ENCODE results near the gene CLIP1.

DNA sequence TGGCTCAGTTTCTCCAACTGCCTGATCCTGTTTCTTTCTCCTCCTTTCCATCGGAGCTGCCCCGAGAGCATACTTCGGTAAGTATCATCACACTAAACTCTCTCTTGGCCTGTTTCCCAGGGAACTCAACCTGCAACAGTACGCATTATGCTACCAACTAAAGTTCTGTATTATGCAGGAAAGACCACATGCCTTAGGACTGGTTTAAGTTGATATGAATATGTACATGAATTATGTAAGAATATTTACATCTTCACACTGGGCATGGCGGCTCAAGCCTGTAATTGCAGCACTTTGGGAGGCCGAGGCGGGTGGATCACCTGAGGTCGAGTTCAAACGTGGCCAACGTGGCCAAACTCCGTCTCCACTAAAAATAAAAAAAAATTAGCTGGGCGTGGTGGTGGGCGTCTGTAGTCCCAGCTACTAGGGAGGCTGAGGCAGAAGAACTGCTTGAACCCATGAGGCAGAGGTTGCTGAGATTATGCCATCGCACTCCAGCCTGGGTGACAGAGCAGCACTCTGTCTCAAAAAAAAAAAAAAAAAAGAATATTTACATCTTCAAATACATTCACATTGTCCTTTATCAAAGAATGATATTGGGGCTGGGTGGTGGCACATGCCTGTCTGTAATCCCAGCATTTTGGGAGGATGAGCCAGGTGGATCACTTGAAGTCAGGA lies 124.3 kb downstream of the CLIP1 start:
- TF ChIP-seq CTCF (IDR thresholded peaks at IDR 0.05; ENCODE audit: low read length) (no peak), EZH2 (IDR thresholded peaks at IDR 0.05; ENCODE audit: borderline replicate concordance, low read length) (no peak)
